ENCODE measurements around the gene ULK3. TPM values are rescaled to one million over a fixed set of nuclear protein-coding genes. Genes with fewer than 3 reads are reported as not detected.
"Not testable (repeated sequence)": the region's sequence is repeated elsewhere in the genome, so short reads cannot be mapped to it uniquely, and the experiment has no call there.

The ULK3 gene, protein sequence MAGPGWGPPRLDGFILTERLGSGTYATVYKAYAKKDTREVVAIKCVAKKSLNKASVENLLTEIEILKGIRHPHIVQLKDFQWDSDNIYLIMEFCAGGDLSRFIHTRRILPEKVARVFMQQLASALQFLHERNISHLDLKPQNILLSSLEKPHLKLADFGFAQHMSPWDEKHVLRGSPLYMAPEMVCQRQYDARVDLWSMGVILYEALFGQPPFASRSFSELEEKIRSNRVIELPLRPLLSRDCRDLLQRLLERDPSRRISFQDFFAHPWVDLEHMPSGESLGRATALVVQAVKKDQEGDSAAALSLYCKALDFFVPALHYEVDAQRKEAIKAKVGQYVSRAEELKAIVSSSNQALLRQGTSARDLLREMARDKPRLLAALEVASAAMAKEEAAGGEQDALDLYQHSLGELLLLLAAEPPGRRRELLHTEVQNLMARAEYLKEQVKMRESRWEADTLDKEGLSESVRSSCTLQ
- 20.9 and 30.4 TPM in 2 replicates for total RNA-seq (2014; rRNA removed; shearing (Covaris generic))

GRCh38 chr15:74842581-74843444 is at the start of gene ULK3:
Gene ULK3, minus strand, starts transcription at chr15:74843156. Its CDS starts 51 bp downstream, at chr15:74843105.
- Histone ChIP-seq H3K27me3 (ENCODE audit: control insufficient read depth, insufficient read depth, low read length) (no peaks in the 10 kb centered on the region), H3K36me3 (replicated peaks; ENCODE audit: control insufficient read depth, insufficient read depth, low read length) (peaks cover 15% of the 10 kb centered on the region), H3K4me3 (ENCODE audit: insufficient read depth, low read depth, low read length) (peak within 1 kb of the TSS; percentile 94)
- DNase-seq, result peak; percentile 99

GRCh38 chr15:74892313-74892712 is 49.4 kb upstream of the ULK3 start:
- Histone ChIP-seq H3K27me3 (ENCODE audit: control insufficient read depth, insufficient read depth, low read length) (no peaks in the 10 kb centered on the region), H3K36me3 (replicated peaks; ENCODE audit: control insufficient read depth, insufficient read depth, low read length) (peaks cover 24% of the 10 kb centered on the region), H3K4me3 (ENCODE audit: insufficient read depth, low read depth, low read length) (no peak overlapping the region)
- no peak for DNase-seq

GRCh38 chr15:74891469-74891868 is 48.5 kb upstream of the ULK3 start:
- Histone ChIP-seq H3K4me3 (ENCODE audit: insufficient read depth, low read depth, low read length) (no peak overlapping the region), H3K36me3 (replicated peaks; ENCODE audit: control insufficient read depth, insufficient read depth, low read length) (peaks cover 24% of the 10 kb centered on the region), H3K27me3 (ENCODE audit: control insufficient read depth, insufficient read depth, low read length) (no peaks in the 10 kb centered on the region)
- DNase-seq, result no peak

- peaks cover 21% of the 10 kb centered on the region for H3K36me3 ChIP-seq (replicated peaks; ENCODE audit: control insufficient read depth, insufficient read depth, low read length)
- no peak for DNase-seq
- no peaks in the 10 kb centered on the region for H3K27me3 ChIP-seq (ENCODE audit: control insufficient read depth, insufficient read depth, low read length)
- peak overlapping the region; percentile 97 for H3K4me3 ChIP-seq (ENCODE audit: insufficient read depth, low read depth, low read length)
These were observed 47.7 kb upstream of the ULK3 start for GRCh38 chr15:74890665-74890960.

DNA sequence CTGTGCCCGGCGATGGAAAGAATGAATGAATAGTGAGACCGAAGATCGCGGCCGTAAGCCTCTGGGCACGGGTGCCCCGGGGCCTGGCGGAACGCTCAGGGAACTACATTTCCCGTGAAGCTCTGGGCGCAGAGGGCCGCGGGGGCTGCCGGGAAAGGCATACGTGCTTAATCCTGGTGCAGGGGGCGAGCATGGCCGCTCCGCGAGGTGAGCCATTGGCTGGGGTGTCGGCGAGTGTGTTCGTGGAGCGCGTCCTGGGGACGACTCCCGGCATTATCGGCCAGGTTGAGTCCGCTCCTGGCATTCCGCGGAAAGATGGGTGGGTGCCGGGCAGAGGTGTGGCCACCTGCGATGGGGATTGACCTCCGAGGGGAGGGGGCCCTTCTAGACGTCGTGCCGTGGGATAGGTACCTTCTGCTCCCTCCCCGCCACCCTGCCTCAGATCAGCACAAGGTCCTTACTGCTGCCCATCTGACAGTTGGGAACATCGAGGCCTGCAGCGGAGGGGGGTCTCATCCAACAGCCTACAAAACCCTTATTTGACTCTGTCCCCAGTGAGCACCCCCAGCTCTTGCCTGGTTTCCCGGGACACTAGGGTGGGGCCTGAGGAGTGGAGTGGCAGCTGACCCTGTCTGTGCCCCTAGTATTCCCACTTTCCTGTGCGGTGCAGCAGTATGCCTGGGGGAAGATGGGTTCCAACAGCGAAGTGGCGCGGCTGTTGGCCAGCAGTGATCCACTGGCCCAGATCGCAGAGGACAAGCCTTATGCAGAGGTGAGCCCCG is 47.1 kb upstream of the ULK3 start, which contains the start of gene MPI:
TSS of gene MPI (plus strand) at position 160 of the 782 bp plus-strand sequence. CDS start at position 192, 32 bp downstream.
- Histone ChIP-seq H3K4me3 (ENCODE audit: insufficient read depth, low read depth, low read length) (peak within 1 kb of the TSS; percentile 97), H3K27me3 (ENCODE audit: control insufficient read depth, insufficient read depth, low read length) (no peaks in the 10 kb centered on the region), H3K36me3 (replicated peaks; ENCODE audit: control insufficient read depth, insufficient read depth, low read length) (peaks cover 21% of the 10 kb centered on the region)
- peak; percentile 99 for DNase-seq

DNA sequence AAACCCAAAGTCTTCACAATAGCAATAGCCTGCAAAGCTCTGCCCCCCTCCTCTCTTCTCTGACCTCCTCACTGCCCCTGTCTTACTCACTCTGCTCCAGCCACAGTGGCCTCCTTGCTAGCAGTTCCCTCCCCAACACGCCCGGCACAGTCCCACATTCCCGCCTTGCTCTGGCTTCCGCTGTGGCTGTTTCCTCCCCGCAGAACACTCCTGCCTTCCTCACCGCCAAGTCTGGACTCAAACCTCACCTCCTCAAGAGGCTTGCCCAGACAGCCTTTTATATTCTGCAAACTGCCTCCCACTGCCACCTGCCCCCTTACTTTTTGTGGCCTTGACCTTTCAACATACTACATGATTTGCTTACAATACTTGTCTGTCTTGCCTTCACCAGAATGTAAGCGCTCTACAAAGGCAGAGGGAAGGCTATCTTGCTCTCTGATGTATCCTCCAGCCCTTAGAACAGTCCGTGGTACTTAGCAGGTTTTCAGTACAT is 46.5 kb upstream of the ULK3 start:
- Histone ChIP-seq H3K4me3 (ENCODE audit: insufficient read depth, low read depth, low read length) (peak overlapping the region; percentile 97), H3K27me3 (ENCODE audit: control insufficient read depth, insufficient read depth, low read length) (no peaks in the 10 kb centered on the region), H3K36me3 (replicated peaks; ENCODE audit: control insufficient read depth, insufficient read depth, low read length) (peaks cover 21% of the 10 kb centered on the region)
- DNase-seq, result peak; percentile 77

- H3K4me3 ChIP-seq (ENCODE audit: insufficient read depth, low read depth, low read length), result no peak overlapping the region
- H3K36me3 ChIP-seq (replicated peaks; ENCODE audit: control insufficient read depth, insufficient read depth, low read length), result peaks cover 21% of the 10 kb centered on the region
- no peaks in the 10 kb centered on the region for H3K27me3 ChIP-seq (ENCODE audit: control insufficient read depth, insufficient read depth, low read length)
- DNase-seq, result no peak
These were observed 45.8 kb upstream of the ULK3 start for GRCh38 chr15:74888716-74889115.

DNA sequence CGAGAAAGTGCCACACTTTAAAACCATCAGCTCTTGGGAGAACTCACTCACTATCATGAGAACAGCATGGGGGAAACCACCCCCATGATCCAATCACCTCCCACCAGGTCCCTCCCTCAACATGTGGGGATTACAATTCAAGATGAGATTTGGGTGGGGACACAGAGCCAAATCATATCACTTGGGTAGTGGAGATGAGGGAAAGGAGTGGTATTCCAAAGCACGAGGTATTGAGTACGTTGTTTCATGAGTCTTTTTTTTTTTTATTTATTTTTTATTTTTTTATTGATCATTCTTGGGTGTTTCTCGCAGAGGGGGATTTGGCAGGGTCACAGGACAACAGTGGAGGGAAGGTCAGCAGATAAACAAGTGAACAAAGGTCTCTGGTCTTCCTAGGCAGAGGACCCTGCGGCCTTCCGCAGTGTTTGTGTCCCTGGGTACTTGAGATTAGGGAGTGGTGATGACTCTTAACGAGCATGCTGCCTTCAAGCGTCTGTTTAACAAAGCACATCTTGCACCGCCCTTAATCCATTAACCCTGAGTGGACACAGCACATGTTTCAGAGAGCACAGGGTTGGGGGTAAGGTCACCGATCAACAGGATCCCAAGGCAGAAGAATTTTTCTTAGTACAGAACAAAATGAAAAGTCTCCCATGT is 44.7 kb upstream of the ULK3 start:
- not testable (repeated sequence) for H3K27me3 ChIP-seq (ENCODE audit: control insufficient read depth, insufficient read depth, low read length); H3K4me3 ChIP-seq (ENCODE audit: insufficient read depth, low read depth, low read length); DNase-seq
- H3K36me3 ChIP-seq (replicated peaks; ENCODE audit: control insufficient read depth, insufficient read depth, low read length), result peaks cover 10% of the 10 kb centered on the region

- no peak overlapping the region for H3K4me3 ChIP-seq (ENCODE audit: insufficient read depth, low read depth, low read length)
- H3K27me3 ChIP-seq (ENCODE audit: control insufficient read depth, insufficient read depth, low read length), result no peaks in the 10 kb centered on the region
- DNase-seq, result no peak
- no peaks in the 10 kb centered on the region for H3K36me3 ChIP-seq (replicated peaks; ENCODE audit: control insufficient read depth, insufficient read depth, low read length)
These were observed 42.5 kb upstream of the ULK3 start for GRCh38 chr15:74885461-74885860.

- H3K4me3 ChIP-seq (ENCODE audit: insufficient read depth, low read depth, low read length), result no peak overlapping the region
- H3K27me3 ChIP-seq (ENCODE audit: control insufficient read depth, insufficient read depth, low read length), result no peaks in the 10 kb centered on the region
- no peak for DNase-seq
- H3K36me3 ChIP-seq (replicated peaks; ENCODE audit: control insufficient read depth, insufficient read depth, low read length), result no peaks in the 10 kb centered on the region
These were observed 41.7 kb upstream of the ULK3 start for GRCh38 chr15:74884428-74885223.

DNA sequence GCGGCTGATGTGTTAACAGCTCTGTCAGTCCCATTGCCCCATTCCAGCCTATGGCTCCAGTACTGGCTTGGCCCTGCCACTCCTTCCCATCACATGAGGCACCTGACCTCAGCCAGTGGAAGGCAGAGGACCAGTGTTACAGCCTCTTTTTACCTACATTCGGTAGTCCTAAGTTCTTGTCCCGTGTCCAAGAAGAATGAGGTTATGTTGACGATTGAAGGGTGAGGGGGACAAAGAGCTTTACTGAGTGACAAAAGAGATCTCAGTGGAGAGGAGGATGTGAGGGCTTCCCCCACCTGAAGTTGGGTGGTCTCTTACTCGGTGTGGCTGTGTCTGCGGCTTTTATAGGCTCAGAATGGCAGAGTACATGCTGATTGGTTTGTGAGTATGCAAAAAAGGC is 39.6 kb upstream of the ULK3 start:
- H3K4me3 ChIP-seq (ENCODE audit: insufficient read depth, low read depth, low read length), result no peak overlapping the region
- H3K27me3 ChIP-seq (ENCODE audit: control insufficient read depth, insufficient read depth, low read length), result no peaks in the 10 kb centered on the region
- no peak for DNase-seq
- no peaks in the 10 kb centered on the region for H3K36me3 ChIP-seq (replicated peaks; ENCODE audit: control insufficient read depth, insufficient read depth, low read length)

GRCh38 chr15:74878273-74878672 is 35.3 kb upstream of the ULK3 start:
- Histone ChIP-seq H3K36me3 (replicated peaks; ENCODE audit: control insufficient read depth, insufficient read depth, low read length) (no peaks in the 10 kb centered on the region), H3K4me3 (ENCODE audit: insufficient read depth, low read depth, low read length) (no peak overlapping the region), H3K27me3 (ENCODE audit: control insufficient read depth, insufficient read depth, low read length) (no peaks in the 10 kb centered on the region)
- no peak for DNase-seq

DNA sequence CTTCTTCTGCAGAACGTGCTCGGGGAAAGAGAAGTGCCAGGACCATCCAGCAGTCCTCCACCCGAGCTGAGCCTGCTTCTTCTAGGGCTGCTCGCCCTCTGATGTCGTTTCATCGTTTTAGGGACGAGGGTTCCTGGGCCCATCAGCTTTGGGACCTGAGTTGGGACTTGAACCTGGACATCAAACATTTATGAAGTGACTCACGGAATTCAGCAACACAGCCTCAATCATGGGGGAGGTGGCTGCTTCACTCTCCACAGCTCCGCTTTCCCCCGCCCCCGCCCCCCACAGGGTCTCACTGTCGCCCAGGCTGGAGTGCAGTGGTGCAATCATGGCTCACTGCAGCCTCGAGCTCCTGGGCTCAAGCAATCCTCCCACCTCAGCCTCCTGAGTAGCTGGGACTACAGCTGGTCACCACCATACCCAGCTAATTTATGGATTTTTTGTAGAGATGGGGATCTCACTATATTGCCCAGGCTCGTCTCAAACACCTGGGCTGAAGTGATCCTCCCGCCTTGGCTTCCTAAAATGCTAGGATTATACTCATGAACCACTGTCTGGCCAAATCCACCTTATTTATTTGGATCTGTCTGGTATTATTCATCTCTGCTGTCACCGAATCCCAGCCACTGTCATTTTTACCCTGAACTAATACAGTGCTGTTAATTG is 30.9 kb upstream of the ULK3 start:
- Histone ChIP-seq H3K27me3 (ENCODE audit: control insufficient read depth, insufficient read depth, low read length) (no peaks in the 10 kb centered on the region), H3K4me3 (ENCODE audit: insufficient read depth, low read depth, low read length) (peak overlapping the region; percentile 83), H3K36me3 (replicated peaks; ENCODE audit: control insufficient read depth, insufficient read depth, low read length) (no peaks in the 10 kb centered on the region)
- no peak for DNase-seq

Measured in H7 (cell line).